Left ventricle myocardium superior (tissue), 1 donor: ENCODE data around the gene ARHGAP30. TPM values are rescaled to one million over a fixed set of nuclear protein-coding genes. Genes with fewer than 3 reads are reported as not detected.
"Not testable (repeated sequence)": the region's sequence is repeated elsewhere in the genome, so short reads cannot be mapped to it uniquely, and the experiment has no call there.

ENCODE experiments used
- ATAC-seq: fragments of 200-7000 bp; cut with Tn5 transposase; one replicate; pipeline ENCODE4 v1.9.1; 2020; ENCODE audit warnings: mild to moderate bottlenecking, moderate library complexity
- DNase-seq: peaks from one replicate; pipeline ENCODE4 v3.0.0-alpha.2; 2020
- intact Hi-C: fragments of 100-400 bp; cut with micrococcal nuclease; formaldehyde crosslinking; loops from one replicate; pipeline ENCODE4 v1.11.0; 2022
- total RNA-seq: library from RNA; stranded (reverse); fragmentation: NEBNext Ultra II Directional; extraction: Animal tissue kit (Norgen Biotek cat#: 25700); gene quantifications from one replicate; pipeline ENCODE4 v1.2.1, GENCODE V29; 2021
- donor health status: DM: no; HTN: yes; CAD: no; lungs with severe emphysema.

Gene ARHGAP30
- total RNA-seq, 1 donor from 2014 or later = 3.7 TPM

DNA sequence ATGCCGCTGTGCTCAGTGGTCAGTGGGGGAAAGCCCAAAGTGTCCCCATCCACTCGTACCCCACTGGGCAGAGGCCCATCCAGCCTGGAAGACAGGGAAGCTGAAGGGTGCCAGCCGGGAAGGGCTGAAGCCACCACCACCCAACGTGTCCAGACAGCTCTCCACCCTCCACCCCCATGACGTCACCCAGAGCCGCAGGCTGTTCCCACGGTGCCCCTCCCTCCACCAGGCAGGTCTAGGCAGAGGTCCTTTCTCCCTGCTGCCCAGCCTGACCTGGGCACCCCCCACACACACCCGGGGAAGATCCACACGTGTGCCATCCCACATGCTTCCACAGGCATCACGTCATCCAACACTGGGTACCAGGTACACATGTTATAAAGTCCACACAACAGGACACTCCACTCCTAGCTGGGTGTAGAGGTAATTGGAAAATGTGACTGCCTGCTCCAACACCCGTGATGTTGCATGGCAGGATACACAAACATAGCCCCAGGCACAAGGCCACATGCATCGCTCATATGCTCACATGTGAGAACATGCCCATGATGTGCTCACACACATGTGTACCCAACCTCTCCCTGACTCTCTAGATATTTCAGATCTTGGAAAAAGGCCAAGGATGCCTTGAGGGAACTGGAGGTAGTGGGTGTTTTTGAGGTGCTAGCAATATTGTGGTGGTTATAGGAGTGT is 5.1 kb upstream of the ARHGAP30 start:
- DNase-seq = no peak
- ATAC-seq = no peak
- intact Hi-C loops = no loop called here

DNA sequence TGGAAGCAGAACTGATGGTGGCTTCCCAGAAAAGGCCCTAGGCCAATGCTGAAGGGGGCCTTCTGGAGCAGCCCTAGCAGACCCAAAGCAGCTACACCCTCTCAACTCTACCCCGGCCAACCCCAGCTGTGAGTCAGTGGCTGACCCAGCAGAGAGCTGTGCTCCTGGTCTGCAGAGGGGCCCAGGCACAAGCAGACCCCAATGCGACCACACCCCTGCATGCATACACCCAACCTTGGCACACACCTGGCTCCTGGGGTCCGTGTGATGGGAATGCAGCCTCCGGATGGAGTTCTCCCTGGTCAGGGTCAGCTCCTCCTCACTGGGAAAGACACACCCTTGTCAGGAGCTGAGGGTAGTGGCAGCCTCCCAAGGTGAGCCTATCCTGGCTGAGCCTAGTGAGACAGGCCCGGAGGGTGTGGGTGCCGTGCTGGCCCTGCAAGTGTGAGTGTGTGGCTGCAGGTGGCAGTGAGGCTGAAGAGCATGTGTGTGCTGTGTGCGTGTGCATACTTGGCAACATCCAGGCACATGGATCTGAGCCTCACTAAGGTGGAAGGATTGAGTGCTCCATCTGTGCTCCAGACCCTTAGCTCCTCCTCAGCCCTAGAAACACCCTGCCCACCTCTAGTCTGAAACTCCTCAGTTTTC is 3.9 kb upstream of the ARHGAP30 start:
- no peak for DNase-seq
- intact Hi-C loops = no loop called here
- ATAC-seq = no peak

DNA sequence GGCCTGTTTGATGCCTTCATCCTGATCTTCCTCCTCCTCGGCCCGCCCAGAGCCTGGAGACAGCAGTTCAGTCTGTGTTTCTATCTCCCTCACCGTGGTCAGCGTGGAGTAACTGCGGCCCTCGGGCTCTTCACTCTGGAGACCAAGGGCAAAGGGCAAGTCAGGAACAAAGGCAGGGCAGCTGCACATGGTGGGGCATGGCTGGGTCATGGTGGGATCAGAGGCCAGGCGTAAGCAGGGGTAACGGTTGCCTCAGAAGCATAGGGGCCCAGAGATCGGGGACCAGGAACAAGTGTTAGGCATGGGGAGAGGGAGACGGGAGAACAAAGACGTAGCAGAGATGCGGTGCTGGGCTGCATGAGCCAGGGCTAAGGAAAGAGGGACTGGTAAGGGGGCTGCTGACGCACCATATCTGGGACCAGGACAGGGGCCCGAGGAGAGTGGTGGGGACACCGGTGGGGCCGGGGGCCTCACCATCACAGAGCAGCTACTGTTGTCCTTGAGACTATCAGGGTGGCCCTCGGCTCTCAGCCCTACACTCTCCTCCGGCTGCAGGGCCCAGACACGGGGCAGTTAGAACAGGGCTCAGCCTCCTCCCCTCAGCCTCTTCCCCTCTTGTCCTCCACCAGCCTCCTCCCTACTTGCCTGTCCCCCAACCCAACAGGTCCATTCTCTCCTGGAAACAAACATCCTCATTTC is 3.2 kb upstream of the ARHGAP30 start:
- intact Hi-C loops = no loop called here
- ATAC-seq = no peak
- no peak for DNase-seq

DNA sequence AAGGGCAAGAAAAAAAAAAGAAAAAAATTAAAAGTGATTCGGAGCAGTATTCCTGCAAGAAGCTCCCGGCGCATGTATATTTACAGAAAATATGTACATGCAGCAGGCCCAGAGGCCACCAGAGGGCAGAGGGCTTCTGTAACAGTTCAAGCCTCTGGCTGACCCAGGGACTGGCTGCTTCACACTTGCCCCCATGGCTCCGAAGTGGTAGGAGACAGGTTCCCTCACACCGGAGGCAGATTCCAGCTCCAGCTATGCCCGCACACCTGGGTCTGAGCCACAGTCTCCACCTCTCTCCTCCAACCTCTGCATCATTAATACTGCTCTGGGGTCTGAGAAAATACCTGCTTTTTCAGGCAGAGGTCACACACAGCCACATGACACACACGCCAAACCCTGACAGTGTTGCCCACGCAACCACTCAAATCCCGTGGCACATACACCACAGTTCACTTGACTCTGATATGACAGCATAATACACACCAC is 2.2 kb upstream of the ARHGAP30 start:
- intact Hi-C loops = no loop called here
- DNase-seq (peak; percentile 74), ATAC-seq (peak; percentile 44)

DNA sequence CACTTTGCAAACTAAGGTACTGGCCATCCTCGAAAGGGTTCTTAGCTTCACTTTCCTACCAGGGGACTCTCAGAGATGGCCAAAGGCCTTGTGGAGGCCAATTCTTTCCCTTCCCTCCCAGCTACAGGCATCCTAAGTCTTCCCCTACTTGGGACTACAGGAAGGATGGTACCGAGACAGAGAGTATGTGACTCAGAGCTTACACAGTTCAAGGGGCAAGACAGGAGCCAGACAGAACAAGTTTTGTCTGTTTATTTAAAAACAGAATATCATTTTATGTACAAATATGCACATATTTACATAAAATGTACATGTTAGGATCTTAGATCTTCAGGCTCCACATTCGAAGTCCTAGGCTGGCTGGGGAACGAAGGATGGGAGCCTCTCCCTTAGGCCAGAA is 1.1 kb upstream of the ARHGAP30 start:
- ATAC-seq (no peak), DNase-seq (no peak)
- intact Hi-C loops = no loop called here

DNA sequence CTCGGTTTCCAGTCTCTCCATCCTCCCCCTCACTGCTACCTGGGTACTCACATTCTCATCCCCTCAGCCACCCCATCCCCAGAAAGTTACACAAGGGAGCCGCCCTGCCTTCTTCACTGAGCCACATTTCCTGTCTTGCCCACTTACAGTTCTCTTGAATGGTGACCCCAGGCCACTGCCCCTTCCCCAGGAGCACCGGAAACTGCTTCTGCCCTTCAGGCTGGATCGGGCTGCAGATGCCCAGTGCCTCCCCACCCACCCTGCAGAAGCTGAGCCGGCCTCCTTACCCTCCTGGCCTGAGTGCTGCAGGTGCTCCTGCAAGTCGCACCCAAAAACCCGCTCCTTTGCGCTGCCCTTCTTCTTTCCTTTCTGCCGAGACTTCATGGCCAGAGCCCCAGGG is 450 bp downstream of the ARHGAP30 start:
- ATAC-seq = no peak

DNA sequence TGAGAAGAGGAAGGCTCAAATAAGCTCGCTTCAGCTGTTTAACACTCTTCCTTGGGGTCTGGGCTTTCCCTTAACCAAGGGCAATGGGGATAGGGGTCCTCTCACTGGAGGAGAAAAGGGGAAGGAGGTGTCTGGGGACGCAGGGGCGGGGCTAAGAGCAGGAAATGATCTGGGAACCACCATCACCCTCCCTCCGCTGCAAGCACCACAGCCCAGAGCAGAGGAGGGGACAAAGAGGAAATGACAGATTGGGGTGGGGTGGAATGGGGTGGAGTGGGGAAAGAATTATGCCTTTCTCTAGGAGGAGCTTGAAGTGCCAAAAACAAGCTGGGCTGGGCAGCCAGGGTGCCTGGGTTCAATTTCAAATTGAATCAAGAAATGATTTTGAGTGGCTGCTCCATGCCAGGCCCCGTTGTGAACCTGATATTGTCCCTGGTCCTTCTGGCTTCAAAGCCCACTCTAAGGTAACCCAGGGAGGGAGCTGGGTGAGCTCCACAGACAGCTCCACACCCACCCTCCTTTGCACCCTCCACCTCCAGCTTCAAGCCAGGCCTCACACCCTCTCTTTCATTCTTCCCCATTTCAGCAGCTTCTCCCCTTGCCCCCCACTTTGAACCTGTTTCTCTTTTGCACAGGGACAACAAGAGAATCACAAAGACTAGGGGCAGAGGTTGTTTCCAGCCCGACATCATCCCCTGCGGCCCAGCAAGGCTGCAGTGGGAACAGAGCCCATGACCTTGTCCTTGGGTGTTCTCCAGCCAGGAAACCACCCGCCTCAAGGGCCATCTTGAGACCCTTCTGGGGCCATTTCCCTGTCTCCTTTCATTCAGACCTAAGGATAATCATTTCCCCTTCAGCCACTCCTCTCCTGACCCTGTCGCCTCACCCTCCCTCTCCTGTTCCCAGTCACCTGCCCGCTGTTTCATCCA is 1.1 kb downstream of the ARHGAP30 start:
- peak; percentile 70 for DNase-seq
- peak; percentile 82 for ATAC-seq
- intact Hi-C loops = no loop called here

More for the DNA sequence above, 450 bp downstream of the ARHGAP30 start:
- DNase-seq = no peak
- intact Hi-C loops = no loop called here

DNA sequence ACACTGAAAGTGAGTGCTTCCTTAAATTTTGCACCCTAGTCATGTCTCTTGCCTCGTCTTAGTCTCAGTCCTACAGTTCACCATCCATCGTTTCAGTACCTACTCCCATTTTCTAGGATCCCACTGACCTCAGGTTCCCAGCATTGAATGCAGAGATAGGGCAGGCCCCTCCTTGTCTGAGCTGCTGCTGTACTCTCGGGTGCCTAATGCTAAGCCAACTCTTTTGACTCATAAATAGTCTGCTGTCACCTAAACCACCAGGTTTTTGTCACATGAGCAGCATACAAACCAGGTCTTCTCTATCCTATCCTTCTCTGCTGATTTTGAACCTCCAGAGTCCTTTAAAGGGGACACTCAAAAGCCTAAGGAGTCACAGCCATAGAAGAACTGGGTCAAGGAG is 3.0 kb downstream of the ARHGAP30 start:
- ATAC-seq = no peak

DNA sequence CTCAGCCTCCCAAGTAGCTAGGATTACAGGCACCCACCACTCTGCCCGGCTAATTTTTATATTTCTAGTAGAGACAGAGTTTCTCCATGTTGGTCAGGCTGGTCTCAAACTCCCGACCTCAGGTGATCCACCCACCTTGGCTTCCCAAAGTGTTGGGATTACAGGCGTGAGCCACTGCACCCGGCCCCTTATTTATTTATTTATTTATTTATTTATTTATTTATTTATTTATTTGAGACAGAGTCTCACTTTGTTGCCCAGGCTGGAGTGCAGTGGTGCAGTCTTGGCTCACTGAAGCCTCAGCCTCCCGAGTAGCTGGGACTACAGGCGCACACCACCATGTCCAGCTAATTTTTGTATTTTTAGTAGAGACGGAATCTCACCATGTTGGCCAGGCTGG is 4.0 kb downstream of the ARHGAP30 start:
- DNase-seq, intact Hi-C loops, ATAC-seq: not testable (repeated sequence)

More for the DNA sequence above, 3.0 kb downstream of the ARHGAP30 start:
- DNase-seq = no peak
- intact Hi-C loops = no loop called here

DNA sequence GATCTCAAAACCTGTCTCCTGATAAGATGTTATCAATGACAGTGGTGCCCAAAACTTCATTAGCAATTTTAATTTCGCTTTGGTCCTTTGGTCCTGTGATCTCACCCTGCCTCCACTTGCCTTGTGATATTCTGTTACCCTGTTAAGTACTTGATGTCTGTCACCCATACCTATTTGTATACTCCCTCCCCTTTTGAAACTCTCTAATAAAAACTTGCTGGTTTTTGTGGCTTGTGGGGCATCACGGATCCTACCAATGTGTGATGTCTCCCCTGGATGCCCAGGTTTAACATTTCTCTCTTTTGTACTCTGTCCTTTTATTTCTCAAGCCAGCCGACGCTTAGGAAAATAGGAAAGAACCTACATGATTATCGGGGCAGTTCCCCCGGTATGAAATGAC is 5.8 kb downstream of the ARHGAP30 start:
- intact Hi-C loops, ATAC-seq, DNase-seq: not testable (repeated sequence)

DNA sequence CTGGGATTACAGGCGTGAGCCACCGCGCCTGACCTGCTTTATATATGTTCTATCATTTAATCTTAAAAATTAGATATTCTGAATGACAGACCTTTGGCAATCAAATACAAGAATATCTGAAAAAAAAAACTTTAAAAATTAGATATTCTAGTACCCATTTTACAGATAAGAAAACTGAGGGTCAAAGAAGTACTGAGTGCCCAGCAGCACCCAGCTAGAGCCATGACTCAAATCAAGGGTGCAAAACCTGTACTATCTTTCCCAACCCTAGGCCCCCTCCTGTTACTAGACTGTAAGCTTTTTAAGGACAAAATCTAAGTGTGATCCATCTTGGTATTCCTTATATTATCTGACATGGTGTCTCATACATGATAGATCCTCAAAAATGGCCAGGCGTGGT is 8.3 kb downstream of the ARHGAP30 start:
- intact Hi-C loops = no loop called here
- ATAC-seq = no peak
- DNase-seq = no peak

DNA sequence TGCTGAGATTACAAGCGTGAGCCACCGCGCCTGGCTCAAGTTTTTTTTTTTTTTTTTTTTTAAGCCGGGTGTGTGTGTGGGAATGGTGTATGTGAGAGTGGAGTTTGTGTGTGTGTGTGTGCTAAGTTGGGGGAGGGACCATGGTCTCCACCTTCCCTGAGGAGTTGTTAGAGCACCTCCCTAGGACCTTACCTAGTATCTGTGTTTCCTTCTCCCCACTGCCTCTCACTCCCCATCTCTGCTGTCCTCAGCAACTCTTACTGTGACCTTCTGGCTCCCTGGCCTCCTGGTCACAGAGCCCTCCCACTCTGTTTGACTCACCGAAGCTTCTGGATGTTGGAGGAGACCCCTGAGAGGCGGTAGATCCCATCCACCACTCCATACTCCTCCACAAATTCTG is 10.4 kb downstream of the ARHGAP30 start:
- intact Hi-C loops = no loop called here
- DNase-seq (no peak), ATAC-seq (no peak)

DNA sequence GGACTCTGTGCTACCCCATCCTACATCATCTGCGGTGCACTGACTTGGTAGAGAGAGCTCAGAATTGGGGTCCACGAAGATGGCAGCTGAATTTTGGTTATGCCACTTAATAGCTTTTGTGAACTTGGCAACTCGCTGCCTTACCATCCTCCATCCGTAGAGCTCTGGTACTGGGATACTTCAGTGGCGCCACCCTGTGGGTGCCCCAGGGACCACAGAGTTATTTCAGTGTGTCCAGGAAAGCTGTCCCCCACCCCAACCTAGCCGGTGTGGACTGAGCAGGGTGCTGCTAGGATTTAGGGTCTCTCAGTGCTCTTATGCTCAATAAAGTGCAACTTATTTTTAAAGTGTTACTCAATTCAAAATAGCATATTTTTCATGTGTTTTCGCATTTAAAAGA is 14.9 kb downstream of the ARHGAP30 start:
- intact Hi-C loops = no loop called here
- DNase-seq (no peak), ATAC-seq (no peak)

DNA sequence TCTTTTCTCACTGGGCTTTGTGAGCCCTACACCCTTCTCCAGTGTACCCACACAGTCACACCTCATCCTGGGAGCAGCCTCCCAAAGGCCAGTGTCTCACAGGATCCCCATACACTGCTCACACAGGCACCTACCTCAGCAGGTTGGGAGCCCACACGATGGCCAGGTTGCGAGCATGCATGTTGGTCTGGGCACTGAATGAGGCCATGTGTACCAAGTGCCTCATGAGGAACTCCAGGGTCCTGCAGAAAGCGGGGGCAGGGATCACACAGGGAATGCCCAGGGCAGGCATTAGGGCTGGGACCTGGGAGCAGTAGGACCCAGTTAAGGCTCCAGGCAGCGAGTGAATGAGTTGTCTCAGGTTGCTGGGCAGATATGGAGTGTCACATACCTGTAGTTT is 15.5 kb downstream of the ARHGAP30 start:
- no peak for ATAC-seq
- intact Hi-C loops = no loop called here
- DNase-seq = no peak

DNA sequence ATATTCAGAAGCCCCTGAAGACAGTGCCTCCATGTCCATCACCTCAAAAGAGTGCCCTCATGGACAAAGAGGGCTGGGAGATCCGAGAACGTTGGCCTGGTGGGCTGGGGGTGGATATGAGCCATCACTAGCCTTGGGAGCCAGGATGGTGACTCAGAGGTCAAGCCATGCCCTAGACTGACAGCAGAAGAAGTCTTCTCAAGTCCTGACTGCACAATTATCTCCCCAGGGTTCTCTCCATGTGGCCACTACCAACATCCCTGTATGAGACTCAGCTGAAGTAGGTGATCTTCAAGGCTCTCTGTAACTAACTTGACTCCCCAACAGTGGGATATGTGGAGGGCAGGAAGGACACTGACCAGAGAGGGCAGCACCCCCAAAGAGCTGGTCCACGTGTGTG is 16.8 kb downstream of the ARHGAP30 start:
- ATAC-seq = no peak
- no peak for DNase-seq
- intact Hi-C loops = no loop called here

DNA sequence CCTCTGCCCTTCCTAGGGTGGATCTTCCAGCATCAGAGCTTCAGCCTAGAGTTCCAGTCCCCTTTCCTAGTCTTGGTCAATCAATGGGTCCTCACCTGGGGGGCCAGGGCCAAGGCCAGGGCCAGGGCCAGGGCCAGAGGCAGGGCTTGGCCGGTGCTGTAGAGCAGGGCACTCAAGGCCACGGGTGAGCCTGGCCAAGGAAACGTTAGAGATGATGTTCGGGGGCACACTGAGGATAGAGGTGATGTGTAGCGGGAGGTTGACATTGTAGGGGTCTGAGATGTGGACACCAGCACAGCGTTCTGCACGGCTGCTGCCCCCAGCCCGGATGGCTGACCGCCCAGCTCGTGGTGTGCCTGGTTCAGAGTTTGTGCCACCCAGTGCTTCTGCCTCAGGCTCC is 18.5 kb downstream of the ARHGAP30 start:
- DNase-seq (no peak), ATAC-seq (no peak)
- intact Hi-C loops = no loop called here

DNA sequence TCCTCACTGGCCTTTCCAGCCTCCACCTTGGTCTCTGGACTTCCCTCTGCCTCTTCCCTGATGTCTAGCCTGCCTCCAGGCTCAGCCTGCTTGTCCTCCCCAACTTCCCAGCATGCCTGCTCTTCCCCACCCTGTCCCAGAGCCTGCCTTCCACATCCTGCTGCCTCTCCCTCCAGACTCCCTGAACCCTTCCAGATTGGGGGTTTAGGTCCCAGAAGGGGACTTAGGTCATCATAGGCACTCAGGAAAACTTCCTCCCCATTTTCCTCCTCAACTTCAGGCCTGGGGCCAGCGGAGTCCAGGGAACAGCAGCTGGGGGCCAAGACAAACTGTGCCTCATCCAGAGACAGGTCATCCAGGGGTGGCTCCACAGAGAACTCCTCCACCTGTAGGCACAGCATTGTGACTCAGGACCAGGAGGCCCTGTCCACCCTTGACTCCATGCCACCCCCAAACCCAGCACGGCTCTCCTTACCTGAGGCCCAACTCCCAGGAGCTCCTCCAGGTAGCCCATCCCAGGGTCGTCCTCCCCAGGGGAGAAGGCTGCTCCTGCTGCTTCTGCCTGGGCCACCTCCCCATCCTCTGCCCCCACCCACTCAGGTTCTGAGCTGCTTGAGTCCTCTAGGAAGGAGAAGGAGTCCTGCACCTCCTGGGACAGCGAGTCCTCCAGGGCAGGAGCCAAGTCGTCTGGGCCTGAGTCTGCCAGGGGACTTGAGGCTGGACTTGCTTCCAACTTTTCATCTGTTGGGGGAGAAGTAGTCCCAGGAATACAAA is 20.6 kb downstream of the ARHGAP30 start:
- intact Hi-C loops = no loop called here
- DNase-seq = no peak
- no peak for ATAC-seq
